Ascending aorta (tissue), 2 donors: ENCODE measurements around the gene SMARCC1. TPM values are rescaled to one million over a fixed set of nuclear protein-coding genes. Genes with fewer than 3 reads are reported as not detected.

Experiments
- DNase-seq, 2 donors: peaks; one replicate each; pipeline ENCODE4 v3.0.0-alpha.2; 2019; ENCODE audit warnings: low spot score in 2 of 2
- H3K27ac ChIP-seq, 2 donors: fragments of 200-600 bp; sonication (generic); one replicate each; pipeline ENCODE4 v1.5.1; 2016 to 2017; ENCODE audit warnings: mild to moderate bottlenecking in 1 of 2
- H3K27me3 ChIP-seq: fragments of 200-600 bp; sonication (generic); one replicate; pipeline ENCODE4 v1.5.1; 2017
- H3K36me3 ChIP-seq, 2 donors: fragments of 200-600 bp; sonication (generic); one replicate each; pipeline ENCODE4 v1.5.1; 2016
- H3K4me1 ChIP-seq, 2 donors: fragments of 200-600 bp; sonication (generic); one replicate each; pipeline ENCODE4 v1.5.1; 2016 to 2017; ENCODE audit warnings: mild to moderate bottlenecking in 1 of 2
- H3K4me3 ChIP-seq, 2 donors: fragments of 200-600 bp; sonication (generic); one replicate each; pipeline ENCODE4 v1.5.1; 2016 to 2017; ENCODE audit warnings: mild to moderate bottlenecking in 1 of 2
- H3K9me3 ChIP-seq, 2 donors: fragments of 200-600 bp; sonication (generic); one replicate each; pipeline ENCODE4 v1.5.1; 2016
- intact Hi-C: fragments of 100-400 bp; cut with DNase I; formaldehyde crosslinking; loops from one replicate; pipeline ENCODE4 v1.15.1; 2023
- total RNA-seq: library from RNA; depleted of rRNA; stranded (reverse); fragments of >200 nt; gene quantifications from one replicate; pipeline ENCODE4 v1.1.0, GENCODE V29; 2016
- TF ChIP-seq, protein P1 (sequence below), 3 experiments: fragments of 200-600 bp in 2 of 3; fragments of 450-650 bp in 1 of 3; sonication (generic) in 2 of 3; IDR thresholded peaks; one replicate each; pipeline ENCODE4 v1.5.1; 2016 to 2019; ENCODE audit warnings: antibody characterized with exemption in 3 of 3, mild to moderate bottlenecking in 1 of 3, moderate library complexity in 1 of 3

Gene SMARCC1
- total RNA-seq, 1 donor from 2014 or later = 24.8 TPM

- Histone ChIP-seq H3K27me3 (no peaks in the 10 kb centered on the region), H3K4me1 (no peaks in the 10 kb centered on the region), H3K36me3 (peaks cover 26 to 44% of the 10 kb centered on the region in 2 donors), H3K4me3 (no peak overlapping the region), H3K9me3 (no peaks in the 10 kb centered on the region), H3K27ac (no peak overlapping the region)
- TF ChIP-seq, protein P1, sequence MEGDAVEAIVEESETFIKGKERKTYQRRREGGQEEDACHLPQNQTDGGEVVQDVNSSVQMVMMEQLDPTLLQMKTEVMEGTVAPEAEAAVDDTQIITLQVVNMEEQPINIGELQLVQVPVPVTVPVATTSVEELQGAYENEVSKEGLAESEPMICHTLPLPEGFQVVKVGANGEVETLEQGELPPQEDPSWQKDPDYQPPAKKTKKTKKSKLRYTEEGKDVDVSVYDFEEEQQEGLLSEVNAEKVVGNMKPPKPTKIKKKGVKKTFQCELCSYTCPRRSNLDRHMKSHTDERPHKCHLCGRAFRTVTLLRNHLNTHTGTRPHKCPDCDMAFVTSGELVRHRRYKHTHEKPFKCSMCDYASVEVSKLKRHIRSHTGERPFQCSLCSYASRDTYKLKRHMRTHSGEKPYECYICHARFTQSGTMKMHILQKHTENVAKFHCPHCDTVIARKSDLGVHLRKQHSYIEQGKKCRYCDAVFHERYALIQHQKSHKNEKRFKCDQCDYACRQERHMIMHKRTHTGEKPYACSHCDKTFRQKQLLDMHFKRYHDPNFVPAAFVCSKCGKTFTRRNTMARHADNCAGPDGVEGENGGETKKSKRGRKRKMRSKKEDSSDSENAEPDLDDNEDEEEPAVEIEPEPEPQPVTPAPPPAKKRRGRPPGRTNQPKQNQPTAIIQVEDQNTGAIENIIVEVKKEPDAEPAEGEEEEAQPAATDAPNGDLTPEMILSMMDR (IDR thresholded peaks at IDR 0.05) = no peak
- intact Hi-C loops = no loop called here
- no peak for DNase-seq
Measured at GRCh38 chr3:47669026-47669749, 112.5 kb downstream of the SMARCC1 start.

- Histone ChIP-seq H3K4me1 (no peaks in the 10 kb centered on the region), H3K9me3 (no peaks in the 10 kb centered on the region), H3K27ac (no peak overlapping the region), H3K36me3 (peaks cover 27 to 40% of the 10 kb centered on the region in 2 donors), H3K4me3 (no peak overlapping the region), H3K27me3 (no peaks in the 10 kb centered on the region)
- TF ChIP-seq, protein P1 (IDR thresholded peaks at IDR 0.05) = no peak
- no peak for DNase-seq
- intact Hi-C loops = no loop called here
Measured at GRCh38 chr3:47666118-47666517, 115.6 kb downstream of the SMARCC1 start.

DNA sequence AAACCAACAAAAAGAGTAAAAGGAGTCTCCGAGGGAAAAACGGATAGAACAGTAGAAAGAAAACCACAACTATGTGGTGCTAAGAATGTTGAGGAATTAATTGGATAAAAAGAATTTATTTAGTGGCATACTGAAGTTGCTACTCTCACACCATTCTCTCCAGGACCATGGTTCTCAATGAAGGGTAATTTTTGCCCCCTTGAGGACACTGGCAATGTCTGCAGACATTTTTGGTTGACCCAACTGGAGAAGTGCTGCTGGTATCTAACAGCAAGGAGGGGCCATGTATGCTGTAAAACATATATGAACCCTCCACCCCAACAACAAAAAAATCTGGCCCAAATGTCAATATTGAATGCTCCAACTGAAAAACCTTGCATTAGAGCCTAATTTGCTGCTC, 117.2 kb downstream of the SMARCC1 start:
- TF ChIP-seq, protein P1 (IDR thresholded peaks at IDR 0.05) = no peak
- intact Hi-C loops = no loop called here
- Histone ChIP-seq H3K4me3 (no peak overlapping the region), H3K36me3 (peaks cover 16 to 32% of the 10 kb centered on the region in 2 donors), H3K27me3 (no peaks in the 10 kb centered on the region), H3K9me3 (no peaks in the 10 kb centered on the region), H3K4me1 (no peaks in the 10 kb centered on the region), H3K27ac (no peak overlapping the region)
- DNase-seq = no peak

DNA sequence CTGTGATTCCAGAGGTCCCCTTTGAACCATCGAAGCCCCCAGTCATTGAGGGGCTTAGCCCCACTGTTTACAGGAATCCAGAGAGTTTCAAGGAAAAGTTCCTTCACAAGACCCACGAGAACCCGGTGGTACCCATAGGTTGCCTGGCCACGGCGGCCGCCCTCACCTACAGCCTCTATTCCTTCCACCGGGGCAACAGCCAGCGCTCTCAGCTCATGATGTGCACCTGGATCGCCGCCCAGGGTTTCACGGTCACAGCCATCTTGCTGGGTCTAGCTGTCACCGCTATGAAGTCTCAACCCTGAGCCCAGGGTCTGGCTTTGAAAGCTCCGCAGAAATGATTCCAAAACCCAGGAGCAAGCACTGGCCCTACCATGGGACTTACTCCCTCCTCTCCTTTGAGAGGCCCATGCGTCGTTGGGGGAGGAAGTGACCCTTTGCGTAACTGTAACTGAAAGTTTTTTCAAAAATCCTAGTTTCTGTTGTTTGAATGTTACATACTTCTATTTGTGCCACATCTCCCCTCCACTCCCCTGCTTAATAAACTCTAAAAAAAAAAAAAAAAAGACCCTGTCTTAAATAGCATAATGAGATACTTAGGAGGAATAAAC, 118.0 kb downstream of the SMARCC1 start:
- Histone ChIP-seq H3K4me3 (no peak overlapping the region), H3K27ac (no peak overlapping the region), H3K36me3 (peaks cover 14 to 24% of the 10 kb centered on the region in 2 donors), H3K9me3 (no peaks in the 10 kb centered on the region), H3K4me1 (no peaks in the 10 kb centered on the region), H3K27me3 (no peaks in the 10 kb centered on the region)
- no peak for DNase-seq
- TF ChIP-seq, protein P1 (IDR thresholded peaks at IDR 0.05) = no peak
- intact Hi-C loops = no loop called here

- H3K9me3 ChIP-seq = no peaks in the 10 kb centered on the region
- no peak overlapping the region for H3K4me3 ChIP-seq
- intact Hi-C loops = no loop called here
- peaks cover 11 to 22% of the 10 kb centered on the region in 2 donors for H3K36me3 ChIP-seq
- no peaks in the 10 kb centered on the region for H3K4me1 ChIP-seq
- H3K27ac ChIP-seq = no peak overlapping the region
- no peak for DNase-seq
- no peaks in the 10 kb centered on the region for H3K27me3 ChIP-seq
- TF ChIP-seq, protein P1 (IDR thresholded peaks at IDR 0.05) = no peak
Measured at GRCh38 chr3:47661121-47661752, 120.5 kb downstream of the SMARCC1 start.
